ENCODE measurements around the gene NCCRP1.

Gene NCCRP1

DNA sequence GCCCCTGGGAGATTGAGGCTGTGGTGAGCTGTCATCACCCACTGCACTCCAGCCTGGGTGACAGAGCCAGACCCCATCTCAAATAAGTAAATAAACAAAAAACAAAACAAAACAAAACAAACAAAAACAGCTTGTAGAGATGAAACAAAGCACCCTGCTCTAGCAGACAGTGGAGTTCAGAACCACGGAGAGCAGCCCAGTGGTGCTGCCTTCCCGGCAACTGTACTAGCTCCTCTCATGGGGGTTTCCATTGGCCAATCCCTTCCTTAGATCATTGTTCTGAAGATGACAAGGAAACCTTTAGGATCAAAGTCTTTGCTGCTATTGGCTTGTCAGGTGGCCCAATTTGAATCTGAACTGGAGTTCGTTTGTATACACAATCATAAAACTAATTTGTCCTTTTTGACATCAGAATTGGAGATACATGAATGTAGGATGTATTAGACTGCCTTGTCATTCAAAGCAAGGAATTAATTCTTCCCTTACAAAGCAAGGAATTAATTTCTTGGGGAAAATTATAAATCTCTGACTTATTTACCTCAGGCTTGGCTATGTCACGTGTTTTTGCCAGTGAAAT, 27.0 kb downstream of the NCCRP1 start:
- H3K36me3 ChIP-seq (ENCODE audit: insufficient read depth, low read length): no peaks in the 10 kb centered on the region
- H3K9ac ChIP-seq (ENCODE audit: low read depth, low read length, poor library complexity, severe bottlenecking): no peak overlapping the region
- H3K79me2 ChIP-seq (ENCODE audit: insufficient read depth, low read length): no peaks in the 10 kb centered on the region
- TF ChIP-seq EZH2phosphoT487 (IDR thresholded peaks at IDR 0.05; ENCODE audit: borderline replicate concordance): no peak
- TF ChIP-seq, protein P1, sequence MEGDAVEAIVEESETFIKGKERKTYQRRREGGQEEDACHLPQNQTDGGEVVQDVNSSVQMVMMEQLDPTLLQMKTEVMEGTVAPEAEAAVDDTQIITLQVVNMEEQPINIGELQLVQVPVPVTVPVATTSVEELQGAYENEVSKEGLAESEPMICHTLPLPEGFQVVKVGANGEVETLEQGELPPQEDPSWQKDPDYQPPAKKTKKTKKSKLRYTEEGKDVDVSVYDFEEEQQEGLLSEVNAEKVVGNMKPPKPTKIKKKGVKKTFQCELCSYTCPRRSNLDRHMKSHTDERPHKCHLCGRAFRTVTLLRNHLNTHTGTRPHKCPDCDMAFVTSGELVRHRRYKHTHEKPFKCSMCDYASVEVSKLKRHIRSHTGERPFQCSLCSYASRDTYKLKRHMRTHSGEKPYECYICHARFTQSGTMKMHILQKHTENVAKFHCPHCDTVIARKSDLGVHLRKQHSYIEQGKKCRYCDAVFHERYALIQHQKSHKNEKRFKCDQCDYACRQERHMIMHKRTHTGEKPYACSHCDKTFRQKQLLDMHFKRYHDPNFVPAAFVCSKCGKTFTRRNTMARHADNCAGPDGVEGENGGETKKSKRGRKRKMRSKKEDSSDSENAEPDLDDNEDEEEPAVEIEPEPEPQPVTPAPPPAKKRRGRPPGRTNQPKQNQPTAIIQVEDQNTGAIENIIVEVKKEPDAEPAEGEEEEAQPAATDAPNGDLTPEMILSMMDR (conservative IDR thresholded peaks at IDR 0.05; ENCODE audit: low read length): no peak
- H3F3A ChIP-seq (ENCODE audit: low read depth): no peaks in the 10 kb centered on the region
- H2AFZ ChIP-seq (ENCODE audit: low read length): no peak overlapping the region
- H3K4me2 ChIP-seq (ENCODE audit: low read depth, low read length, poor library complexity, severe bottlenecking): no peak overlapping the region
- no peaks in the 10 kb centered on the region for H3K9me3 ChIP-seq (ENCODE audit: insufficient read depth, low read depth, low read length)
- H3K9me2 ChIP-seq (replicated peaks; ENCODE audit: low read depth, low read length): no peaks in the 10 kb centered on the region
- H4K20me1 ChIP-seq (ENCODE audit: insufficient read depth, low read length, poor library complexity, severe bottlenecking): no peaks in the 10 kb centered on the region
- no peaks in the 10 kb centered on the region for H3K4me1 ChIP-seq (ENCODE audit: insufficient read depth, low read length, poor library complexity, severe bottlenecking)
- no peak overlapping the region for H3K4me3 ChIP-seq (ENCODE audit: low read length, poor library complexity, severe bottlenecking)
- no peaks in the 10 kb centered on the region for H3K27me3 ChIP-seq (ENCODE audit: insufficient read depth, low read length, poor library complexity, severe bottlenecking)

DNA sequence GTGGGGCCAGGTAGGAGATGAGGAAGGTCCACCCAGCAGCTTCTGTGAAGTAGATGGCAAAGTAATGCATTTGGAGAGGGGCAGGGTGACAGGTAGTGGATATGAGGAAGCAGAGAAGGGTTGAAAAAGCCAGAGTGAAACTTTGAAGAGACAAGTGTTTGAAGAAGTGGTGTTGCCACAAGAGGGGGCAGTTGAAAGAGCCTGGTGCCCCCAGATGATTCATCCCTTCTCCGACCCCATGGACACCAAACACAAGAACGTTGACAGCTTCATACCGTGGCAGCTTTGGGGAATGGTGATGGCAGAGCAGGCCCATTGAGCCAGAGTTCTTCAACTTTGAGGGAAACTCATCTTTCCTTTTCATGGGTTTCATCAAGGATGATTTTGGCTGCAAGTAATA, 28.1 kb downstream of the NCCRP1 start:
- no peaks in the 10 kb centered on the region for H3K27me3 ChIP-seq (ENCODE audit: insufficient read depth, low read length, poor library complexity, severe bottlenecking)
- TF ChIP-seq, protein P1 (conservative IDR thresholded peaks at IDR 0.05; ENCODE audit: low read length): peak; percentile 59
- no peak for TF ChIP-seq EZH2phosphoT487 (IDR thresholded peaks at IDR 0.05; ENCODE audit: borderline replicate concordance)

DNA sequence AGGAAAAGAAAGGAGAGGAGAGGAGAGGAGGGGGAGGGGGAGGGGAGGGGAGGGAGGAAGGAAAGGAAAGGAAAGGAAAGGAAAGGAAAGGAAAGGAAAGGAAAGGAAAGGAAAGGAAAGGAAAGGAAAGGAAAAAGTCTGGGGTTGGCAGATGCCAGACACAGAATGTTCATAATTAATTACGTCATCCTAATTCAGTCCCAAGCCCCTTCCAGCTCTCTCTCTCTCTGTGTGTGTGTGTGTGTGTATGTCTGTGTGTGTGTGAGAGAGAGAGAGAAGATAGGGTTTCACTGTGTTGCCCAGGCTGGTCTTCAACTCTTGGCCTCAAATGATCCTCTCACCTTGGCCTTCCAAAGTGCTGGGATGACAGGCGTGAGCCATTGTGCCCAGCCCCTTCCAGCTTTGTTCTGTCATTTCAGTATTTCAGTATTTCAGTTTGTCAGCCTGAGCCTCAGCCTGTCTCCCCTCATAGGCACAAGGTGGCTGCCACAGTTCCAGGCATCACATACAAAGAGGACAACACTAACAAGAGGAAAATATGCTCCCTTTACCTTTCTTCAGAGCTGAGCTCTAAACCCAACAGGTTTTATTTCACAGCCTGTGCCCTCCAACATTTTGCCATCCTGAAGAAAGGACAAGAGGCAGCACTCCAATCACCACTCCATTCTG, 33.5 kb downstream of the NCCRP1 start:
- H3K4me1 ChIP-seq (ENCODE audit: insufficient read depth, low read length, poor library complexity, severe bottlenecking): no peaks in the 10 kb centered on the region
- H4K20me1 ChIP-seq (ENCODE audit: insufficient read depth, low read length, poor library complexity, severe bottlenecking): no peaks in the 10 kb centered on the region
- no peaks in the 10 kb centered on the region for H3K36me3 ChIP-seq (ENCODE audit: insufficient read depth, low read length)
- no peak overlapping the region for H3K4me2 ChIP-seq (ENCODE audit: low read depth, low read length, poor library complexity, severe bottlenecking)
- no peak overlapping the region for H2AFZ ChIP-seq (ENCODE audit: low read length)
- H3K4me3 ChIP-seq (ENCODE audit: low read length, poor library complexity, severe bottlenecking): no peak overlapping the region
- no peaks in the 10 kb centered on the region for H3K27me3 ChIP-seq (ENCODE audit: insufficient read depth, low read length, poor library complexity, severe bottlenecking)
- H3K9me3 ChIP-seq (ENCODE audit: insufficient read depth, low read depth, low read length): no peaks in the 10 kb centered on the region
- H3K9me2 ChIP-seq (replicated peaks; ENCODE audit: low read depth, low read length): no peaks in the 10 kb centered on the region
- no peaks in the 10 kb centered on the region for H3F3A ChIP-seq (ENCODE audit: low read depth)
- TF ChIP-seq, protein P1 (conservative IDR thresholded peaks at IDR 0.05; ENCODE audit: low read length): no peak
- H3K79me2 ChIP-seq (ENCODE audit: insufficient read depth, low read length): no peaks in the 10 kb centered on the region
- no peak overlapping the region for H3K9ac ChIP-seq (ENCODE audit: low read depth, low read length, poor library complexity, severe bottlenecking)

More for the DNA sequence above, 28.1 kb downstream of the NCCRP1 start:
- Histone ChIP-seq H3K36me3 (ENCODE audit: insufficient read depth, low read length) (no peaks in the 10 kb centered on the region), H4K20me1 (ENCODE audit: insufficient read depth, low read length, poor library complexity, severe bottlenecking) (no peaks in the 10 kb centered on the region), H3K9me2 (replicated peaks; ENCODE audit: low read depth, low read length) (no peaks in the 10 kb centered on the region), H3K79me2 (ENCODE audit: insufficient read depth, low read length) (no peaks in the 10 kb centered on the region), H3K4me3 (ENCODE audit: low read length, poor library complexity, severe bottlenecking) (no peak overlapping the region), H3K4me1 (ENCODE audit: insufficient read depth, low read length, poor library complexity, severe bottlenecking) (no peaks in the 10 kb centered on the region), H3F3A (ENCODE audit: low read depth) (no peaks in the 10 kb centered on the region), H3K9me3 (ENCODE audit: insufficient read depth, low read depth, low read length) (no peaks in the 10 kb centered on the region), H3K9ac (ENCODE audit: low read depth, low read length, poor library complexity, severe bottlenecking) (no peak overlapping the region), H2AFZ (ENCODE audit: low read length) (no peak overlapping the region), H3K4me2 (ENCODE audit: low read depth, low read length, poor library complexity, severe bottlenecking) (no peak overlapping the region)

Measured in Loucy (cell line).